GM18511 (cell line): ENCODE measurements around the gene MEMO1.
"Not testable (repeated sequence)": the region's sequence is repeated elsewhere in the genome, so short reads cannot be mapped to it uniquely, and the experiment has no call there.

ENCODE experiments used
- ATAC-seq: cut with Tn5 transposase; IDR thresholded peaks from one replicate; pipeline ENCODE4 v1.9.1; 2021; ENCODE audit warnings: mild to moderate bottlenecking, moderate library complexity; ENCODE audit not compliant: unreplicated experiment

MEMO1 gene

DNA sequence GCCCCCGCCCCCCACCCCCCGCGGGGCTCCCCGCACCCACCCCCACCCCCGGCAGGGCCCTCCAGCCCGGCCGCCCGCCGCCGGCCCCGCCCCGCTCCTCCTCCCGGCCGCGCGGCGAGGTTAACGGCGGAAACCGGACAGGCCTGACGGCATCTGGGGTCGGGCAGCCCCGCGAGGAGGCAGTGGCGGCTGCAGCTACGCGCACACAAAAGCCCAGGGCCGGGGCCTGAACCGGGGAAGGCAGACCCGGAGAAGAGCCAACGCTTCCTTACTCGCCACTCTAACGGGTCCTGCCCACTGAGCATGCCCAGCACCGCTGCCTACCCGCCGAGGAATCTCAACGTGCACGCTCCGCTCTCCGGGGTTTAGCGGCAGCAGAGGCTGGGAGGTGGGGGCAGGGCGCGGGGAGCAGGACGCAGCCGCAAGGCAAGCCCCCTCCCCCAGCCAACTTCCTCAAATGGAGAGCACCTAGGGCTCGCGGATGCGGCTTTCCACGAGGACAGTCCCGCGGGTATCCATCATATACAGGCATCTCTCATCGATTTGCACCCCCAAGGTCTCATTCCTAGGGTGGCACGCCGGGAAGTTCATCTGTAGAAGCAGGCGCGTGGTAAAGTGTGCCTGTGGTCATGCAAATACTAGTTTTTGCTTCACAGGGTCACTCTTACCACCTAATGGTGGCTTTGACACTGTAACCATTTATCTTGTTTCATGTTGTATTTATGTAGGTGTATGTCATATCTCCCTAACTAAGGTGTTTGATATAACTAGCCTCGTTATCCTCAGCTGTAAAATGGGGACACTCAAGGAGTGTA, at the start of gene MEMO1:
TSS of gene MEMO1 (minus strand) at position 339 of the 815 bp plus-strand sequence. CDS start 761 bp downstream, outside the sequence.
- ATAC-seq: peak; percentile 65

DNA sequence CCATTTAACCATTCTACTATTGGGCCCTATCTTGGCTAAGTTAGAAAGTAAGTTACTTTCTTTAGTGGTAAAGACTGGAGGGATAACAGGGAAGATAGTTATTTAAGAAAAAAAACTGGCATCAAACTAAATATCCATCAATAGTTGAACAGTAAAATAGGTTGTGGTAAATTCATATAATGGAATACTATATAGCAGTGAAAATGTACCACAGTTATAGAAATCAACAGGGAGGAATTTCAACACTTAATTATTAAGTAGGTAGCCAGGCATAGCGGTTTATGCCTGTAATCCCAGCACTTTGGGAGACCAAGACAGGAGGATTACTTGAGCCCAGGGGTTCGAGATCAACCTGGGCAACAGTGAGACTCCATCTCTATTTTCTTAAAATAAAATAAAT, 49.5 kb upstream of the MEMO1 start:
- no peak for ATAC-seq

DNA sequence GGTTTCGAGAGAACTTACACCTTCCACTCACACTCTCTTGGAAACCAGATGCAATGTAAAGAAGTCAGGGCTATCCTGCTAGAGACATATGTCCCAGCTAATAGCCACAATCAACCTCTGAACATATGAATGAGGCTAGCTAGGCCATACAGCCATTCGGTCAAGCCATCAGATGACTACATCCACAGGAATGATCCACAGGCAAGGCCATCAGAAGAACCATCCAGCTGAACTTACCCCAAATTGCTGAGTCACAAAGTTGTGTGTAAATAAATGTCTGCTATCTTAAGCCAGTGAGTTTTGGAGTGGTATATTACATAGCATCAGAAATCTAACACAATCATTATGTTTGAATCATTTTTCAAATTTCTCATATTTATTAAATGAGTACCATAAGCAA, 47.3 kb upstream of the MEMO1 start:
- no peak for ATAC-seq

DNA sequence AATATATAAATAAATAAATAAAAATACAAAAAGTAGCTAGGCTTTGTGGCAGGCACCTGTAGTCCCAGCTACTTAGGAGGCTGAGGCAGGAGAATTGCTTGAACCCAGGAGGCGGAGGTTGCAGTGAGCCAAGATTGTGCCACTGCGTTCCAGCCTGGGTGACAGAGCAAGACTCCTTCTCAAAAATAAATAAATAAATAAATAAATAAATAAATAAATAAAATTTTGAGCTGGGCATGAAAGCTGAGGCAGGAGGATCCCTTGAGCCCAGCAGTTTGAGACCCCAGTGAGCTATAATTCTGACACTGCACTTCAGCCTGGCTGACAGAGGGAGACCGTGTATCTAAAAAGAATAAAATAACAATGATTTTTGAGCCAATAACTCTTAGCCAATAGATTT, 43.8 kb upstream of the MEMO1 start:
- not testable (repeated sequence) for ATAC-seq

DNA sequence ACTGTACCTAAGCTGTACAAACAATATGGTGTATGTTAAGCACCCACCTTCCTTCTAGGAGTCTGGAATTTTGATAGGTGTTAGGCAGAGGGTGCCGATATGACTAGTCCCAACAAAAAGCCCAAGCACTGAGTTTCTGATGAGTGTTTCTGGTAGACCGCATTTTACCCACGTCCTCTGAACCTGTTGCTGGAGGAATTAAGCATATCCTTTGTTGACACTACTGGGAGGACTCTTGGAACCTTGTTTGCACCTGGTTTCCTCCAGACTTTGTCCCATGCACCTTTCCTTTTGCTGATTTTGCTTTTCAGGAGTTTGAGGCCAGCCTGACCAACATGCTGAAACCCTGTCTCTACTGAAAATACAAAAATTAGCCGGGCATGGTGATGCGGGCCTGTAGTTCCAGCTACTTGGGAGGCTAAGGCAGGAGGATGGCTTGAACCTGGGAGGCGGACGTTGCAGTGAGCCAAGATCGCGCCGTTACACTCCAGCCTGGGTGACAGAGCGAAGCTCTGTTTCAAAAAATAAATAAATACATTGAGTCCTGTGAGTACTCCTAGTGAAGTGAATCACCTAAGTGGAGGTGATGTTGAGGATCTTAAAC, 41.1 kb upstream of the MEMO1 start:
- ATAC-seq: no peak

DNA sequence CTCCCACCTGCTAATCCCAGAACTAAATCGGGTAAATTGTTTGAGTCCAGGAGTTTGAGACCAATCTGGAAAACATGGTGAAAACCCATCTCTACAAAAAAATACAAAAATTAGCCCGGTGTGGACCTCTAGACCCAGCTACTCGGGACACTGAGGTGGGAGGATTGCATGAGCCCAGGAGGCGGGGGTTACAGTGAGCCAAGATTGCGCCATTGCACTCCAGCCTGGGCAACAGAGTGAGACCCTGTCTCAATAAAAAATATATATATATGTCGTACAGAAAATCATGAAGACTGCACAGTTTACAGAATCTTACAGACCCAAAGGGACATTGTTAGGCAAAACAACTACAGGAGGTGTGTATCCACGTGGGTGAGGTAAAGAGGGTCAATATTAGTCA, 32.8 kb upstream of the MEMO1 start:
- ATAC-seq: no peak

DNA sequence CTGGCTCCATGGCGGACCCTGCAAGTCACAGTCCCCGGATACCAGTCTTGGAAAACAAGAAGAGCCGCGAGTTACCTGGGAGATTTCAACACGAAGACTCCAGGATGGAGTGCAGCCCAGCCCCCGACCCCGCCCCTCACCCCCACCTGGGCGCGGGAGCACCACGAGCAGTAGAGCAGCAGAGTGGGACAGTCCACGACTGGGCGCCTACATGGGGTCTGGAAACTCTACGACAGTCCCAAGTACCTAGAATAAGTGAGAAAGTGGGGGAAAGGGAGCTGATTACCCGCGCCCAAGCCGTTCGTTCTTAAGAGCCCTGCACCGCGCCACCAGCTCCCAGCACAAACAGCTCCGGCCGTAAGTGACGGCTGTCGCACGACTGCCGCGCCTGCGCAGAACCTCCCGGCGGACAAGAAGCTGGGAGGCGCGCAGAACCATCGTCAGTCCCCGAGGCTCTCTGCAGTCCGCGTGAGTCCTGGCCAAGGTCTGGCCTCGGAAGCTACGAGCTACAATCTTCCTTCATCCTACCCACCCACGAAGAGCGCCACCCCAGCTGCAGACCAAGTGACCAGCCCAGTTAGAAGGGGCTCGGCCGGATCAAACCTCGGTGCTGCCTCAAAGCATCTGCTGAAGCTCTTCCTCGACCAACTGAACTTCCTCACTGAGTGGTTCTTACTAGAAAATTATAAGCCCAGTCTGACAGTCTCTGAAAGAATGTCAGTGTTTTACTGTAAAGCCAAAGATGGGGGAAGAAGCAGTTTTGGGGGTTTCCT, 28.8 kb upstream of the MEMO1 start, which contains the start of gene DPY30:
TSS of gene DPY30 (minus strand) at position 359 of the 773 bp plus-strand sequence. CDS start at position 10, 349 bp downstream.
- ATAC-seq: peak; percentile 89

DNA sequence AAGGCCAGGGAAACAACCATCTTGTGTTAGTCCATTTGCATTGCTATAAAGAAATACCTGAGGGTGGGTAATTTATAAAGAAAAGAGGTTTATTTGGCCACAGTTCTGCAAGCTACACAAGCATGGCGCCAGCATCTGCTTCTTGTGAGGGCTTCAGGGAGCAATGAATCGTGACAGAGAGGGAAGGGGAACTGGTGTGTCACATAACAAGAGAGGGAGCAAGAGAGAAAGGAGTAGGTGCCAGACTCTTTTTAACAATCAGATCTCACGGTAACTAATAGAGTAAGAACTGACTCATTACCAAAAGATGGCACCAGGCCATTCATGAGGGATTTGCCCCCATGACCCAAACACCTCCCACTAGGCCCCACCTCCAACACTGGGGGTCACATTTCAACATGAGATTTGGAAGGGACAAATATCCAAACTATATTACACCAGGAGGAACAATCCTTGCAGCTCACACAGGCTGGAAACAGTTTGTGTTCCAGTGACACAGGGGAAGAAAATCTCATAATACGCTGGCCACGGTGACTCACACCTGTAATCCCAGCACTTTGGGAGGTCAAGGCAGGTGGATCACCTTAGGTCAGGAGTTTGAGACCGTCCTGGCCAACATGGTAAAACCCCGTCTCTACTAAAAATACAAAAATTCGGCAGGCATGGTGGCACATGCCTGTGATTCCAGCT, 23.5 kb upstream of the MEMO1 start:
- not testable (repeated sequence) for ATAC-seq

DNA sequence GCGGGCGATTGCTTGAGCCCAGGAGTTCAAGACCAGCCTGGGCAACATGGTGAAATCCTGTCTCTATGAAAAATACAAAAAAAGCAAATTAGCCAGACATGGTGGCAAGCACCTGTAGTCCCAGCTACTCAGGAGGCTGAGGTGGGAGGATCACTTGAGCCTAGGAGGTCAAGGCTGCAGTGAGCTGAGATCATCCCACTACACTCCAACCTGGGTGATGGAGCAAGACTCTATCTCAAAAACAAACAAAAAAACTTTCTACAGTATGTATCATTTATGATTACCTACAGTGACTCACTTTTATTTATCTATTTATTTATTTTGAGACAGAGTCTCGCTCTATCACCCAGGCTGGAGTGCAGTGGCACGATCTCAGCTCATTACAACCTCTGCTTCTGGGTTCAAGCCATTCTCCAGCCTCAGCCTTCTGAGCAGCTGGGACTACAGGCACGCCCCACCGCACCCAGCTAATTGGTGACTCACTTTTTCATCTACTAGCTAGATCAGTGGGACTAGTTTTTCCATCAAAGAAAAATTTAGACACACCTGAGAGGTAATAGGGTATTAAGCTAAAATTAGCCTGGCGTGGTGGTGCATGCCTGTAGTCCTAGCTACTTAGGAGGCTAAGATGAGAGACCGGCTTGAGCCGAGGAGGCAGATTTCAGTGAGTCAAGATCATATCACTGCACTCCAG, 8.1 kb upstream of the MEMO1 start:
- not testable (repeated sequence) for ATAC-seq

DNA sequence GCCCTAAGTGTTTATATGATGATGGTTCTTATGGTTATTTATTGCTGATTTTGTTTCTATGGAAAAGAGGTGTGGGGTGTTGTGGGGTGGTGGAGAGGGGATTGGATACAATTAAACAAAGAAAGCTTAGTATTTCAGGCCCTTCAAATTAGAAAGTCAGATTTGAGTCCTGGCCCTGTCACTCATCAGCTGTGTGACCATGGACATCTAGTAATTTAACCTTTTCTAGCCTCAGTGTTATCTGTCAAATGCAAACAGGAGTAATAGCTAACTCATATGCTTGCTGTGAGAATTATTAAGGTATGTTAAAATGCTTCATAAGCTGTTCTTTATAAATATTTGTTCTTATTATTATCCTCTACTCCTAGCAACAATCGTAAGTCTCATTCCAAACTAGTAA, 2.1 kb upstream of the MEMO1 start:
- ATAC-seq: no peak

DNA sequence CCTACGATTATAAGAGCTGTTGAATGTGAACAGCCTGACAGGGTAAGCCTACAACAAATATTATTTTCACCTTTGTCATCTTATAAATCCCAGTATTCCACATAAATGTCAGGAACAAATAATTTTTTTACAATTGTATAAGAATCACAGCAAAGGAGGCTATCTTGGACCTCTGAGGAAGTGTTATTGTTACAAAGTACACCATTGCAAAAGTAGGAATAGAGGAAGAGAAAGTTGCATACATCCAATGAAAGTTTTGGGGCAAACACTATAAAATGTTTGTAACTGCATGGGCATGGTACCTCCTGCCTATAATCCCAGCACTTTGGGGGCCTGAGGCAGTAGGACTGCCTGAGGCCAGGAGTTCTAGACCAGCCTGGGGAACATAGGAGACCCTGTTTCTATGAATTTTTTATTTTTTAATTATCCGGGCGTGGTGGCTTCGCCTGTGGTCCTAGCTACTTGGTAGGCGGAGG, 715 bp upstream of the MEMO1 start:
- no peak for ATAC-seq

DNA sequence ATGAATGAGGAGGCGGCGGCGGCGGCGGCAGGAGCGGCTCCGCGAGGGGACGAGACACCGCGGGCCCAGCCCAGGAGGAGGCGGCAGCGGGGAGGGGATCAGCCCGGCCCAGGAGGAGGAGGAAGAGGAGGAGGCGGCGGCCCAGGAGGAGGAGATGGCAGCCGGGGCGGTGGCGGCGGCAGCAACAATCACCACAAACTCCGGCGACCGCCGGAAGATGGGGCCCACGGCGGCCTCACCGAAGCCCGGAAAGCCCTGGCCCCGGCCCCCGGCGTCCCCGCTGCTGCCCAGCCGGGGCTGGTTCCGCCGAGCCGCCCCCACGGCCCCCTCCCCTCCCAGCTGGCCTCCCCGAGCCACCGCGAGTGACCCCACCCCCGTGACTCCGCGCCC, 533 bp downstream of the MEMO1 start:
- peak; percentile 67 for ATAC-seq

DNA sequence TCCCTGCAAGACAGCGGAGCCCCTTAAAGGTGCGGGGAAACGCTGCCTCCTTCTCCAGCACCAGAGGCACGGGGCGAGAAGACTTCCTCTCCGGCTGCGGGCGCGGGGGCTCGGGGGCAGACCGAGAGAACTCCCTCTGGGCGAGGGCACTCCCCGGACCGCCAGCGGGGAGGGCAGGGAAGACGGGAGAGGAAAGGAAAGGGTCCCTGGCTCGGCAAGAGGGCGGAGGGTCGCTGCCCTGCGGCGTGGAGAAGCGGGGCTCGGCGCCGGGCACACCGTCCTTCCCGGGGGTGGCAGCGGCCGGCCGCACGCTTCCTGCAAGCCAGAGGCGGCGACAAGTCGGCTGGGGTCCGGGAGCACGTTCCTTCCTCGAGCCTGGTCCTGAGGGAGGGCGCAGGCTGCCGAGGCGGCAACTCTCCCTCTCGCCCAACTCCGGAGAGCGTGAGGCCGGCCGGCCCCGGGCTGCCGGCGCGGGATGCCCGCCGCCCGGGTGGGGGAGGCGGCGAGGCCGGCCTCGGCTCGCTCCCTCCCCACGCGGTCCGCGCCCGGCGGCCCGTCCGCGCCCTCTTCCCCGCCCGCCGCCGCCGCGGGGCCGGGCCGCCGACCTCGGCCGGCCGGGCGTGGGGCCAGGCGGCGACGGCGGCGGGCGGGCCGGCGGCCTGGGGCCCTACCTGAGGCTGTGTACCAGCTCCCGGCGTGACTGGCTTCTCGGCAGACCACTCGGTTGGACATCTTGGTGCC, 1.1 kb downstream of the MEMO1 start:
- peak; percentile 20 for ATAC-seq

DNA sequence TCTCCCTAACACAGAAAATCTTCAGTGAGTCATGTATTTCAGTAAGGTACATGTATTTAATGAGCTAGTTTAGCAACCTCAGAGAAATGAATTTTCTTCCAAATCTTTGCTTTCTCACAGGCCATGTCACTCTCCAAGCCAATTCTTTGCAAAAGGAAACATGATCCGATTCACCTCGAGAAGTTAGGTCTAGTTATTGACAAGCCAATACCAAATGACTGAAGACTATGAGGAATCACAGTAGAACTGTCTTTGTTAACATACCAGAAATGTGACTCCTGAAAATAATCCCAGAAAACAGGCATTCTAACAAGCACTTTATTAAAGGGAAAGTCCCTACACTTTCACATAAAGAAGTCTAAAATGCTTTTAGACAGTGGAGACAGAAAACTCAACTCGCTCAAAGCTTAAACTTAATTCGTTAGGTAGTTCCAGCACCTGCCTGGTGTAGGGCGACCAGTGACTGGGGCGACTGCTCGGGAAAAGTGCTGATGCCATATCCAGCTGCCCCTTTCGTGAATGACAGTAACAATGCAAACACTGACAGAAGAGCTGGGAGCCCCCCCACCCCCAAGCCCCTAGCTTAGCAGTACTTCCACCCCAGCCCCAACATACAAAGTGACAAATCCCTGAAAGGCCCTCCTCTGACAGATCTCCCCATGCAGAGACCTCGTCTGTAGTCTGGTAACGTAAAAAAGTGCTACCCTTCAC, 1.8 kb downstream of the MEMO1 start:
- ATAC-seq: no peak

DNA sequence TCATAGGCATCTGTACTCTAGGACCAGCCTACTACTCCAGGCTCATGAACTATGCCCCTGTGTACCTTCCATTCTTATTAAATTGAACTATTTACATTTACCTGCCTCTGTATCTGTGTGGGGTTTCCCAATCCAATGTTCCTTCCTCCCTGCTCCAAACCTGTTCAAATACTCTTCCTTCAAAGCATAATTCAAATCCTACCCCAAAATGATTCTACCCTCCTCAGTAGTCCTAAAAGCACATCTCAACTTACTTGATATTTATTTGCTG, 3.8 kb downstream of the MEMO1 start:
- no peak for ATAC-seq

DNA sequence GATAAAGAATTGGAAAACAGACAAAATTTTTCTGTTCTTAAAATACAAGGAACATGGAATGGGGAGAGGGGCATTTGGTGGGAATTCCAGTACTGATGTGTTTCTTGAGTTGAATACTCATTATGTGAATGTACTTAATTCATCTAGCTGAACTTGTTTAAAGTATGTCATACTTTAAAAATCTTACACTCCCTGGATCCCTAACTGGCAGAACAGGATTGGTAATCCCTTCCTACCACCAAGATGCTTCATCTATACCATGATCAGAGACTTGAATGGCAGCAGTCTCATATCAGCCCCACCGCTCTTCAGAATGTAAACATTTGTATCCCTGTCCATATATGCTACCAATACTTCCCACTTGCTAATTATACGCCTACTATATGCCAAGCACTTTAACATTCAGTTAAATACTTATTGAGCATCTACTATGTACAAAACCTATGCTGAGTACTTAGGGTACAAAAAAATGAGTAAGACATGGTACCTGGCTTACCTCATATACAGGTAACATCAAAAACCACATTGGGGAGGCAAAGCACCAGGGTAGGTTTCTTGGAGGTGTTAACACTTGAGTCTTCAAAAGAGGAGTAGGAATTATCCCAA, 5.3 kb downstream of the MEMO1 start:
- no peak for ATAC-seq

DNA sequence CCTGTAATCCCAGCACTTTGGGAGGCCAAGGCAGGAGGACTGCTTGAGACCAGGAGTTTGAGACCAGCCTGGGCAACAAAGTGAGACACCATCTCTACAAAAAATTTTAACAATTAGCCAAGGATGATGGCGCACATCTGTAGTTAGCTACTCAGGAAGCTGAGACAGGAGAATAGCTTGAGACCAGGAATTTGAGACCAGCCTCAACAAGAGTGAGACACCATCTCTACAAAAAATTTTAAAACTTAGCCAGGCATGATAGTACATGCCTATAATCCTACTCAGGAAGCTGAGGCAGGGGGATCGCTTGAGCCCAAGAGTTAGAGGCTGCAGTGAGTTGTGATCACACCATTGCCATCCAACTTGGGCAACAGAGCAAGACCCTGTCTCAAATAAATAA, 7.0 kb downstream of the MEMO1 start:
- ATAC-seq: no peak

DNA sequence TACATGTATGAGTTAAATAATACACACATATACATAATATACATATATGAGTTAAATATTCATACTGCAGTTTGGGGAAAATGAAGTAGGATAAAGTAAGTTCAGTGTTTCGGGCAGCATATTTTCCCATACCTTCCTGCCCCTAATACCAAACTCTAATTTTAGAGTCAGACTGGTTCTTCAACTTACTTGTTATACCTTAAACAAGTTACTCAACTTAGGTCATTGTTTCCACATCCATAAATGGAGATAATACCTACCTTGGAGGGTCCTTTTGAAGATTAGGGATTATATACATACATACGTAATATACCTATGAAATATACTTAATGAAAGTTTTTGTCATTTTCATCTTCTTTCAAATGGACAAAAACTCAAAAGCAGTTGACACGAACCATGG, 8.4 kb downstream of the MEMO1 start:
- no peak for ATAC-seq

DNA sequence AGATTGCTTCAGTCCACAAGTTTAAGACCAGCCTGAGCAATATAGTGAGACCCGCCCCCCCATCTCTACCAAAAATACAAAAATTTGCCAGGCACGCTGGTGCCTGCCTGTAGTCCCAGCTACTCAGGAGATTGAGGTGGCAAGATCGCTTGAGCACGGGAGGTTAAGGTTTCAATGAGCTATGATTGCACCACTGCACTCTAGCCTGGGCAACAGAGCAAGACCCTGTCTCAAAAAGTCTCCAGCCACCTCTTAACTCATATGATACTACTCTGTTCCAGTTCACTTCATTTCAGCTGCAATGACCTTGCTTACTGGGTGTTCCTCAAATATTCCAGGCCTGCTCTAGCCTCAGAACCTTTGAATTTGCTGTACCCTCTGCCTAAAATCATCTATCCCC, 11.4 kb downstream of the MEMO1 start:
- ATAC-seq: no peak
